H1 (cell line): ENCODE results near the gene EPB41L2. TPM values are rescaled to one million over a fixed set of nuclear protein-coding genes. Genes with fewer than 3 reads are reported as not detected.

ENCODE experiments used
- CHD7 ChIP-seq: fragments of 300-600 bp; sonication (generic); IDR thresholded peaks from 2 replicates; pipeline ENCODE4 v1.7.1; 2012; ENCODE audit warnings: low read length, moderate library complexity, mild to moderate bottlenecking, inconsistent platforms; ENCODE audit not compliant: insufficient replicate concordance
- polyA plus RNA-seq, 7 experiments: library from polyadenylated mRNA; depleted of rRNA in 3 of 7; stranded (reverse) in 5 of 7; unstranded in 2 of 7; fragments of >200 nt in 5 of 7; fragments of 200-250 nt in 2 of 7; gene quantifications; 1 replicate in 5 of 7; 2 replicates in 1 of 7; 4 replicates in 1 of 7; pipeline versions ENCODE4 v1.2.1 to v1.2.3, GENCODE V29; 2011 to 2013; ENCODE audit warnings: missing spikeins in 2 of 7, mixed read lengths in 2 of 7
- total RNA-seq: library from RNA; stranded (reverse); fragmentation: NEBNext Ultra II Directional; extraction: Animal tissue kit (Norgen Biotek cat#: 25700); gene quantifications from 2 replicates; pipeline ENCODE4 v1.2.1, GENCODE V29; 2021

The EPB41L2 gene
- total and polyA plus RNA-seq, 2 of the 8 experiments (the other 6 are each of a cell fraction or from before 2014, with no cell fraction given), result 22.5 to 123 TPM

- no peak for TF ChIP-seq CHD7
These were observed 130.1 kb downstream of the EPB41L2 start (continued) for GRCh38 chr6:130932921-130933320.
